ENCODE data around the gene PROZ. TPM values are rescaled to one million over a fixed set of nuclear protein-coding genes. Genes with fewer than 3 reads are reported as not detected.

Gene PROZ
- total RNA-seq, 3 donors from 2014 or later (not counting 1 experiment from before 2014, with no cell fraction given), result 0.82 TPM; not detected in 2

DNA sequence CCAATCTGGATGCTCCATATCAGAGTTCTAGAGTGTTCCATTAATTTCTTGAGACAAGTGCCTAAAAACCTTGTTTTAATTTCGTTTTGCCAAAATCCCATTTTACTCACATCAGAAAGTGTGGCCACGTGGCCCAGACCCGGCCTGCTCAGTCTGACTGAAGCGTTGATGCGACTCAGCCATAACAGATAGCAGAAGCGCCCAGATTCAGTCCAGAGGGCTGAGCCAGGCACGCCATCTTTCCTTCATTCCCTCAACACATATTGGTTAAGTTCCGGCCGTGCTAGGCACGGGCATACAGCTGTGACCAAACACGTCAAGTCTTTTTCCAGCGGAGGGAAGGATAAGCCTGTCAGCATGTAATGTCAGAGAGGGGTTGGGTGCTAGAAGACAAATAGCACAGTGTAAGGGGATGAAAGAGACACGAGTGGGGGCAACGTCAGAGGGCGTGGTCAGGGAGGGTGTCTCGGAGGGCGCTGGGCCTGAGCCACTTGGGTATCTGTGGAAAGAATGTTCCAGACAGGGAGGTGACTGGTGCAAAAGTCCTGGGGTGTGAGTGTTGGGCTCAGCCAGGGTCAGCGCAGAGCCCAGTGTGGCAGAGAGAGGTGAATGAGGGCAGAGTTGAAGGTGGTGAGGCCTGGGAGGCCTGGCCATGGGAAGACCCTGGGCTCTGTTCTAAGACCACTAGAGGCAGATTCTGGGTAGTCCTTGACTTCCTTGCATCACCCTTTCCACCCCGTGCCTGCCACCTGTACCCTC is 32.8 kb upstream of the PROZ start:
- TF ChIP-seq, protein P1, sequence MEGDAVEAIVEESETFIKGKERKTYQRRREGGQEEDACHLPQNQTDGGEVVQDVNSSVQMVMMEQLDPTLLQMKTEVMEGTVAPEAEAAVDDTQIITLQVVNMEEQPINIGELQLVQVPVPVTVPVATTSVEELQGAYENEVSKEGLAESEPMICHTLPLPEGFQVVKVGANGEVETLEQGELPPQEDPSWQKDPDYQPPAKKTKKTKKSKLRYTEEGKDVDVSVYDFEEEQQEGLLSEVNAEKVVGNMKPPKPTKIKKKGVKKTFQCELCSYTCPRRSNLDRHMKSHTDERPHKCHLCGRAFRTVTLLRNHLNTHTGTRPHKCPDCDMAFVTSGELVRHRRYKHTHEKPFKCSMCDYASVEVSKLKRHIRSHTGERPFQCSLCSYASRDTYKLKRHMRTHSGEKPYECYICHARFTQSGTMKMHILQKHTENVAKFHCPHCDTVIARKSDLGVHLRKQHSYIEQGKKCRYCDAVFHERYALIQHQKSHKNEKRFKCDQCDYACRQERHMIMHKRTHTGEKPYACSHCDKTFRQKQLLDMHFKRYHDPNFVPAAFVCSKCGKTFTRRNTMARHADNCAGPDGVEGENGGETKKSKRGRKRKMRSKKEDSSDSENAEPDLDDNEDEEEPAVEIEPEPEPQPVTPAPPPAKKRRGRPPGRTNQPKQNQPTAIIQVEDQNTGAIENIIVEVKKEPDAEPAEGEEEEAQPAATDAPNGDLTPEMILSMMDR (IDR thresholded peaks at IDR 0.05), result no peak
- no peaks in the 10 kb centered on the region for H3K9me3 Mint-ChIP-seq
- ATAC-seq, result no peak
- no peak for DNase-seq
- peaks cover 9% of the 10 kb centered on the region for H3K4me1 ChIP-seq (ENCODE audit: control insufficient read depth, insufficient read depth, low read length)
- 90% methylated on average over 19 of the region's 19 CpGs for WGBS (ENCODE audit: insufficient coverage)
- no peaks in the 10 kb centered on the region for H3K36me3 Mint-ChIP-seq
- no peaks in the 10 kb centered on the region for H3K36me3 ChIP-seq (ENCODE audit: control insufficient read depth, insufficient read depth, low read length)
- no peak overlapping the region for H3K27ac ChIP-seq (ENCODE audit: low read length)
- intact Hi-C loops (cut with micrococcal nuclease), result no loop called here
- peaks cover 3% of the 10 kb centered on the region for H3K9me3 ChIP-seq (ENCODE audit: control insufficient read depth, insufficient read depth, low read length)
- peaks cover 5% of the 10 kb centered on the region in 2 donors for H3K4me1 Mint-ChIP-seq
- peaks cover 13 to 33% of the 10 kb centered on the region in 2 donors for H3K27me3 Mint-ChIP-seq (ENCODE audit: low read depth in 2 of 2)
- no peak overlapping the region for H3K27ac Mint-ChIP-seq
- H3K4me3 ChIP-seq (ENCODE audit: low read length), result no peak overlapping the region
- H3K4me3 Mint-ChIP-seq, result no peak overlapping the region
- H3K27me3 ChIP-seq (ENCODE audit: control insufficient read depth, insufficient read depth, low read length), result peaks cover 4% of the 10 kb centered on the region

DNA sequence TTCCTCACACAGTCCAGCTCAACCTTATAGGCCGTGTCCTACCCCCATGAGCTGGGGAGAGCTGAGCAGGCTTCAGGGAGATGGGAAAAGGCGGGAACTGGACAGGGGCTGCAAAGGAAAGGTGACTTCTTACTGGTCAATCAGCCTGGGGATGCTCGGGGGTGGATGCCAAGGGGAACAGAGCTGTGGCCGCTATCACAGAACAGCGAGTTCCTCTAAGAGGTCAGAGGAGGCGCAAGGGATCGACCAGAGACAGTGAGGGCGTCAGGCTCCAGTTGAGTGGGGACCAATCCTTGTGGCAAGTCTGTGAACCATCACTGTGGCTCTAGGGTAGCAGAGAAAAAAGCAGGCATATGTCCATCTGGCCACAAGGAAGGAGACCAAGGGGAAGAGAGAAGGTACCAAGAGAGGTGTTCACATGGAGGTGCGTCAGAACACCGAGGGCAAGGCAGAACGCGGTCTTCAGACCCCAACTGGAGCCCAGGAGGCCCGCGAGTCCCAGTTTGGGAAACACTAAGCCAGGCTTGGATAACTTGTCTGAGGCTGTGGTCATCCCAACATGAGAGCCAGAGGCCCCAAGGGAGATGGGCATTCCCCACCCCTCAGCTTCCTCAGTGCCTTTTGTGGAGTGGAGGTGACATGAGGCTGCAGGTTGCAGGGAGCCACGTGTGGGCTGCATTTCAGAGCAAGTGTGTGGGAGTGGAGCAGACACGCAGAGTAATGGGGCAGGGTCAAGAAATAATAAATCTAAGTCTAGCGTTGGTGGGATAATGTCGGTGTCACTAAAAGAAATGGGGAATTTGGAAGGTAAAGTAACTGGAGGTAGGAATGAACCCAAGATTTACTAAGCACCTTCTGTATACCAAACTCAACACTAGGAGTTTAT is 31.9 kb upstream of the PROZ start:
- Histone ChIP-seq H3K27ac (ENCODE audit: low read length) (no peak overlapping the region), H3K36me3 (ENCODE audit: control insufficient read depth, insufficient read depth, low read length) (no peaks in the 10 kb centered on the region), H3K9me3 (ENCODE audit: control insufficient read depth, insufficient read depth, low read length) (peaks cover 3% of the 10 kb centered on the region), H3K27me3 (ENCODE audit: control insufficient read depth, insufficient read depth, low read length) (peaks cover 4% of the 10 kb centered on the region), H3K4me3 (ENCODE audit: low read length) (no peak overlapping the region), H3K4me1 (ENCODE audit: control insufficient read depth, insufficient read depth, low read length) (peaks cover 9% of the 10 kb centered on the region)
- 90% methylated on average over 18 of the region's 18 CpGs for WGBS (ENCODE audit: insufficient coverage)
- Mint-ChIP-seq H3K27ac (no peak overlapping the region), H3K9me3 (no peaks in the 10 kb centered on the region), H3K36me3 (no peaks in the 10 kb centered on the region), H3K27me3 (ENCODE audit: low read depth in 2 of 2) (peaks cover 13 to 34% of the 10 kb centered on the region in 2 donors), H3K4me3 (no peak overlapping the region), H3K4me1 (peaks cover 5% of the 10 kb centered on the region in 2 donors)
- TF ChIP-seq, protein P1 (IDR thresholded peaks at IDR 0.05), result no peak
- intact Hi-C loops (cut with micrococcal nuclease), result no loop called here
- DNase-seq (no peak), ATAC-seq (no peak)

DNA sequence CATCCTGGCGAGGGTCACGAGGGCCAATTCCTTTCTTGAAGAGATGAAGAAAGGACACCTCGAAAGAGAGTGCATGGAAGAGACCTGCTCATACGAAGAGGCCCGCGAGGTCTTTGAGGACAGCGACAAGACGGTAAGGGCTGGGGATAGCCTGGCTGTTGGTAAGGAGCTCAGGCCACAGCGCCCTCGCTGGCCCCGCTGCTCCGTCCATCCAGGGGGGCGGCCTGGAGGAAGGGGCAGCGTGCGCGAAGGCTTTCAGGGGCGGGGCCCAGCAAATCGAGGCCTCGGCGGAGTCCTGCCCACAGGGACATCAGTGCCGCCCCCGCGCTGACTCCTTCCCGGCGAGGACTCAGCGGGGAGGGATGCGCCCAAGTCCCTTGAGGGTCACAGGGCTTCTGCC is 29.0 kb upstream of the PROZ start:
- intact Hi-C loops (cut with micrococcal nuclease), result no loop called here
- Histone ChIP-seq H3K4me1 (ENCODE audit: control insufficient read depth, insufficient read depth, low read length) (peaks cover 9% of the 10 kb centered on the region), H3K4me3 (ENCODE audit: low read length) (peak overlapping the region; percentile 26), H3K36me3 (ENCODE audit: control insufficient read depth, insufficient read depth, low read length) (no peaks in the 10 kb centered on the region), H3K27me3 (ENCODE audit: control insufficient read depth, insufficient read depth, low read length) (peaks cover 8% of the 10 kb centered on the region), H3K9me3 (ENCODE audit: control insufficient read depth, insufficient read depth, low read length) (peaks cover 3% of the 10 kb centered on the region), H3K27ac (ENCODE audit: low read length) (no peak overlapping the region)
- H3K4me3 Mint-ChIP-seq, result peak overlapping the region; percentile 67
- 67% methylated on average over 27 of the region's 27 CpGs for WGBS (ENCODE audit: insufficient coverage)
- peaks cover 5% of the 10 kb centered on the region in 2 donors for H3K4me1 Mint-ChIP-seq
- peak in 1 of 3 donors; percentile 12 for ATAC-seq
- H3K27ac Mint-ChIP-seq, result no peak overlapping the region
- H3K36me3 Mint-ChIP-seq, result no peaks in the 10 kb centered on the region
- TF ChIP-seq, protein P1 (IDR thresholded peaks at IDR 0.05), result no peak
- H3K27me3 Mint-ChIP-seq (ENCODE audit: low read depth in 2 of 2), result peaks cover 31 to 41% of the 10 kb centered on the region in 2 donors
- DNase-seq, result no peak
- no peaks in the 10 kb centered on the region for H3K9me3 Mint-ChIP-seq
